ENCODE measurements around the gene DHCR7.

DNA sequence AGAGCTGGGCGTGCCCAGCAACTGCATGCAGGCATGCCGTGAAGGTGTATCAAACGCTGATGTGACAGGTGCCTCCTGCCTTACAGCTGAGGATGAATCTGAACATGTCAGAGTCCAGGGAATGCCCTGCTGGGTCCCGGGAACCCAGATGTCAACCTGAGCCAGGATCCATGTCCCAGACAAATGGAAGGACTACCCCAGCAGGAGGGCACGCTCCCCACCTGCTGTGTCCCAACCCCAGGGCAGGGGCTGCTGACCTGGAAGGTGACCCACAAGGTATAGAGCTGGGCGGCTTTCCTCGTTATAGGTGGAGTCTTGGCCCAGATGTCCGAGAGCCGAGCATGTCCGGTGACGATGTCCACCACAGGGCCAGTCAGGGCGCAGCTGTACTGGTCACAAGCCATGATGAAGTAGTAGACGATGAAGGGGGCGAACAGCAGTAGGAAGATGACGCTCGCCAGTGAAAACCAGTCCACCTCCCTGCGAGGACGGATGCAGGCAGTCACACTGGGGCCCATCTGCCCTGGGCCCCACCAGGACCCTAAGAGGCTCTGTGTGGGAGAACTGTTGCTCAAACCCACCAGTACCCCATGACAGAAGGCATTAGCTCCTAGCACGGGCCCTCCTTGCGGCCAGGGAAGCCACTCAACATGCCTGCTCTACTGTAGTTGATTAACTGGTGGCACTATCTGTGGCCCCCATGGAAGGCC, 4.3 kb downstream of the DHCR7 start:
- TF ChIP-seq, protein P1, sequence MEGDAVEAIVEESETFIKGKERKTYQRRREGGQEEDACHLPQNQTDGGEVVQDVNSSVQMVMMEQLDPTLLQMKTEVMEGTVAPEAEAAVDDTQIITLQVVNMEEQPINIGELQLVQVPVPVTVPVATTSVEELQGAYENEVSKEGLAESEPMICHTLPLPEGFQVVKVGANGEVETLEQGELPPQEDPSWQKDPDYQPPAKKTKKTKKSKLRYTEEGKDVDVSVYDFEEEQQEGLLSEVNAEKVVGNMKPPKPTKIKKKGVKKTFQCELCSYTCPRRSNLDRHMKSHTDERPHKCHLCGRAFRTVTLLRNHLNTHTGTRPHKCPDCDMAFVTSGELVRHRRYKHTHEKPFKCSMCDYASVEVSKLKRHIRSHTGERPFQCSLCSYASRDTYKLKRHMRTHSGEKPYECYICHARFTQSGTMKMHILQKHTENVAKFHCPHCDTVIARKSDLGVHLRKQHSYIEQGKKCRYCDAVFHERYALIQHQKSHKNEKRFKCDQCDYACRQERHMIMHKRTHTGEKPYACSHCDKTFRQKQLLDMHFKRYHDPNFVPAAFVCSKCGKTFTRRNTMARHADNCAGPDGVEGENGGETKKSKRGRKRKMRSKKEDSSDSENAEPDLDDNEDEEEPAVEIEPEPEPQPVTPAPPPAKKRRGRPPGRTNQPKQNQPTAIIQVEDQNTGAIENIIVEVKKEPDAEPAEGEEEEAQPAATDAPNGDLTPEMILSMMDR (IDR thresholded peaks at IDR 0.05; ENCODE audit: poor library complexity, severe bottlenecking), result no peak
- no peak for TF ChIP-seq EZH2 (IDR thresholded peaks at IDR 0.05; ENCODE audit: borderline replicate concordance, insufficient read depth, low read length, poor library complexity, severe bottlenecking)
- TF ChIP-seq MXI1 (conservative IDR thresholded peaks at IDR 0.05; ENCODE audit: poor library complexity, severe bottlenecking), result no peak
- no peak for TF ChIP-seq EP300 (conservative IDR thresholded peaks at IDR 0.05; ENCODE audit: poor library complexity, severe bottlenecking)
- no peak for TF ChIP-seq RAD21 (conservative IDR thresholded peaks at IDR 0.05)
- TF ChIP-seq, protein P2, sequence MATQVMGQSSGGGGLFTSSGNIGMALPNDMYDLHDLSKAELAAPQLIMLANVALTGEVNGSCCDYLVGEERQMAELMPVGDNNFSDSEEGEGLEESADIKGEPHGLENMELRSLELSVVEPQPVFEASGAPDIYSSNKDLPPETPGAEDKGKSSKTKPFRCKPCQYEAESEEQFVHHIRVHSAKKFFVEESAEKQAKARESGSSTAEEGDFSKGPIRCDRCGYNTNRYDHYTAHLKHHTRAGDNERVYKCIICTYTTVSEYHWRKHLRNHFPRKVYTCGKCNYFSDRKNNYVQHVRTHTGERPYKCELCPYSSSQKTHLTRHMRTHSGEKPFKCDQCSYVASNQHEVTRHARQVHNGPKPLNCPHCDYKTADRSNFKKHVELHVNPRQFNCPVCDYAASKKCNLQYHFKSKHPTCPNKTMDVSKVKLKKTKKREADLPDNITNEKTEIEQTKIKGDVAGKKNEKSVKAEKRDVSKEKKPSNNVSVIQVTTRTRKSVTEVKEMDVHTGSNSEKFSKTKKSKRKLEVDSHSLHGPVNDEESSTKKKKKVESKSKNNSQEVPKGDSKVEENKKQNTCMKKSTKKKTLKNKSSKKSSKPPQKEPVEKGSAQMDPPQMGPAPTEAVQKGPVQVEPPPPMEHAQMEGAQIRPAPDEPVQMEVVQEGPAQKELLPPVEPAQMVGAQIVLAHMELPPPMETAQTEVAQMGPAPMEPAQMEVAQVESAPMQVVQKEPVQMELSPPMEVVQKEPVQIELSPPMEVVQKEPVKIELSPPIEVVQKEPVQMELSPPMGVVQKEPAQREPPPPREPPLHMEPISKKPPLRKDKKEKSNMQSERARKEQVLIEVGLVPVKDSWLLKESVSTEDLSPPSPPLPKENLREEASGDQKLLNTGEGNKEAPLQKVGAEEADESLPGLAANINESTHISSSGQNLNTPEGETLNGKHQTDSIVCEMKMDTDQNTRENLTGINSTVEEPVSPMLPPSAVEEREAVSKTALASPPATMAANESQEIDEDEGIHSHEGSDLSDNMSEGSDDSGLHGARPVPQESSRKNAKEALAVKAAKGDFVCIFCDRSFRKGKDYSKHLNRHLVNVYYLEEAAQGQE (IDR thresholded peaks at IDR 0.05; ENCODE audit: borderline replicate concordance), result no peak
- no peak for TF ChIP-seq TAF1 (IDR thresholded peaks at IDR 0.05; ENCODE audit: low read depth)
